Dedifferentiated amniotic fluid mesenchymal stem cell (primary cell): ENCODE data around the gene OR52B4.
"Not testable (repeated sequence)": the region's sequence is repeated elsewhere in the genome, so short reads cannot be mapped to it uniquely, and the experiment has no call there.

ENCODE experiments used
- DNase-seq: peaks from one replicate; pipeline ENCODE4 v3.0.0-alpha.2; 2016; ENCODE audit errors: extremely low spot score

Gene OR52B4

DNA sequence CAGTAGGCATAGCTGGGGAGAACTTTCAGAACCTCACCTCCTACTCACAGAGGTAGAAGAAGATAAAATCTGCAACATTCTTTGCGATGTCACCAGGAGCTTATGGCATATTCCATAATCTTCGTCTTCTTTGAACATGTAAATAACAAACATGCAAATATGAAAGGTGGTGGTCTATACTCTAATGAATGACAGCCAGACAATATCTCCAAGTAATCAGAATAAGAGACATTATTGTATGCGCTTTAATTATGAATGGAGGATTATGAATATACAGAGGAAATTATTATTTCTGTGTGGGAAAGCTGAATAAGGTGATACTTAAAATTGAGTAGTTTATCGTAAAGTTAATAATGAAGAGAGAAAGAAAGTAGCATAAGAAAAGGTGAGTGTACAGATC is at the start of gene OR52B4:
TSS of gene OR52B4 (minus strand) at position 101 of the 400 bp plus-strand sequence. CDS start at position 10, 91 bp downstream.
- no peak for DNase-seq

DNA sequence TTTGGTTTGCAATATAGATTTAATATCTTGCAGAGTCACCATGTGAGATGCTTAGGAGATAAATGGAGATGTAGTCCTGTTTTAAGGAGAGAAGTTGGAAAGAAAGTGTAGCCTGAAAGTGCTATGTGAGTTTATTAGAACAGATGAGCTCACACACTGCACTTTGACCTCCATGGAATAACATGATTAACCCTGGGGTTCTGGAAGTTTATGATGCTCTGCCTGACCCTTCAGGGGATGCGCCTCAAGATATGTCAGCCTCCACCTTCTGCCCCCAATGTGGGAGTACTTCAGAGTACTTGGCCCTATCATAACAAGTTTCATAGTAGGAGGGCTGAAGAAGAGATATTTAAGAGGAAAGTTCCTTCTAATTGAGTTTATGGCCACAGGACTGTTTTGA is 48.6 kb upstream of the OR52B4 start:
- DNase-seq, result no peak

DNA sequence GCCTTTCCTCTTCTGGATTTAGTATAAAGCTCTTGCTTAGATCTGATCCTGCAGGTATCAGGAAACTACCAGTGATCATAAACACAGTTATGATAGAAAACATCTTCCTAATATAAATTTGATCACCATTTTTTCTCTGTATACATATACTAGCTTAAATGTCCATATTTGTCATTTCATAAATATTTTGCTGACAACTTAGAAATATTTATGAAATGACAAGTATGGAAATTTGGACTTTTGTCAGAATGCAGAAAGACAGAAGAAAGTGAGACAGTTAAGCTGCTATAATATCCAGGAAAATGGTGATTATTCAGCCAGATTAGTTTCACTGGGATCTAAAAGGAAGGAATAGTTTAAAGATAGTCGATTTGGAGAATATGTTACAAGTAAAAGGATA is 48.1 kb upstream of the OR52B4 start:
- no peak for DNase-seq

DNA sequence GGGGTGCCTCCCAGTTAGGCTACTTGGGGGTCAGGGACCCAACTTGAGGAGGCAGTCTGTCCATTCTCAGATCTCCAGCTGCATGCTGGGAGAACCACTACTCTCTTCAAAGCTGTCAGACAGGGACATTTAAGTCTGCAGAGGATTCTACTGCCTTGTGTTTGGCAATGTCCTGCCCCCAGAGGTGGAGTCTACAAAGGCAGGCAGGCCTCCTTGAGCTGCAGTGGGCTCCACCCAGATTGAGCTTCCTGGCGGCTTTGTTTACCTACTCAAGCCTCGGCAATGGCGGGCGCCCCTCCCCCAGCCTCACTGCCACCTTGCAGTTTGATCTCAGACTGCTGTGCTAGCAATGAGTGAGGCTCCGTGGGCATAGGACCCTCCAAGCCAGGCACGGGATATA is 38.0 kb upstream of the OR52B4 start:
- DNase-seq, result not testable (repeated sequence)

DNA sequence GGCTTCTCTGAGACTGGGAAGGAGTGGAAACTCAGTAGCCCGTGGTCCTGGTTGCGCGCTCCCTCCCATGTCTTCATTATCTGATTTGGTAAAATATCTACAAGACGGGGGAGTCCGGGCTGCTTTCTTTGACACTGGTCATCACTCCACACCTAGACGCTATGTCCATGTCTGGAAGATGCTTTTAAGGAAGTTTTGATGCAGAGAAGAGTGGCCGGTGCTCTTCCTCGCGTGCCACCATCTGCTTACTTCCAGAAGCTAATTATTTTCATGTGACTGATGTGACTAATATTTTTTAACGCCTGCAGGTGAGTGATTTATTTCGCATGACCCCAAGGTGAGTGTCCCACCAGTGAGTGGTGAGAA is 25.7 kb upstream of the OR52B4 start:
- no peak for DNase-seq

DNA sequence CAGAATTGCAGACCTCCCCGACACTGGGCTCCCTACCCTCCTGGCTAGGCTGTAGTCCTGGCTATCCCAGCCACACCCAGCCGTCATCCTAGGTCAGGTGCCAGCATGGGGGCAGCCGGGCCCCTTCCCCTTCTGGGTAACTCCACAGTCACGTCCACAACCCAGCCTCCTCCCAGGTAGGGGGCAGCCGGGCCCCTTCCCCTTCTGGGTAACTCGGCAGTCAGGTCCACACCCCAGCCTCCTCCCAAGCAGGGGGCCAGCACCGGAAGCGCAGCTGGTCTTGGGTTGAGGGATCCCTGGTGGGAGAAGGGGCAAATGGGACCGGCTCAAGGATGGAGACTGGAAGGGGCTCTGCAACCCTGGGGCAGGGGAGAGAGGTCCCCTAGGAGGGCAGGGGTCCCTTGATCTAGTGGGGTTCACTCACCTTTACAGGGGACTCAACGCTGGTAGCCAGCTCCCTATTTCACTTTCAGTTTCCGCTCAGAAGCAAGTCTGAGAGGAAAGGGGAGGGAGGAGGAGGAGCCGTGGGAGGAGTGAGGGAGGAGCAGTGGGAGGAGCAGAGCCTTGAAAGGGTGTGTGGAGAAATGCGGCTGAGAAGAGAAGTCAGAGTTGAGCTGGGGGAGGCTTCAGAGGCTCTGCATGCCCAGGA is 25.1 kb upstream of the OR52B4 start, which contains the start of gene TRIM21:
TSS of gene TRIM21 (minus strand) at position 494 of the 649 bp plus-strand sequence. CDS start 3,293 bp downstream, outside the sequence.
- peak; percentile 84 for DNase-seq

DNA sequence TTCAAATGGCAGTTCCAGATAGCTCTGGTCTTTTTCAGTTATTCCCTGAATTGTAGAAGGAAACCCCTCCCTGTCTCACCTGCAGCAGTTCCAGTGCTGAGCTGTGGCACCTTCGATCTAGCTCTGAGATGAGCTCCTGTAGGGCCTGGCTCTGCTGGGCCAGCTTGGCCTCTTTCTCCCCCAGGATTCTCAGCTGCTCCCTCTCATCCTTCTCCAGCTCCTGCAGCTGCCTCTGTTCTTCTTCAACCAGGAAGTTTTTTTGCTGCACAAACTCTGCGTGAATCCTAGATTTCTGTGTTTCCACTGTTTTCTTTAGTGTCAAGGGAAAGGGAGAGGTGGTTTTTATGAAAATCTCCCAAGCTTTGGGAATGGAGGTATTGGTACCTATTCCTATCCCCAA is 20.0 kb upstream of the OR52B4 start:
- DNase-seq, result no peak

GRCh38 chr11:4385978-4386740 is 18.0 kb upstream of the OR52B4 start:
- no peak for DNase-seq

DNA sequence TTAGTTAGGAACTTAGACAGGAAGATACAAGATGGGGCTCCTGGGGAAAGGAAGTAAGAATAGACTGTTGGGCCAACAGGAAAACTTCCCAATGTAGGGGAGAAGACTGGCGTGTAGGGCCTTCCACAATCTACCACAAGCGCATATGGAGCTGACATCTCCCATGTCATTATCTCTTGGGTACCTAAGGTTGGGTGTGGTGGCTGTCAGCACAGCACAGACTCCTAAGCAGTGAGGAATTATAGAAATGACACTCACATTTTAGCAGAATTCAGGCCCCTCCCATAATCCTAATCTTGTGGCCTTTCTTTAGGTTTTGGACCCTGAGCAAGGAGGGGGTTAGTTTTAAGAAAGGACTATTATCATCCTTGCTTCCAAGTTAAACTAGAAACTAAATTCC is 13.7 kb upstream of the OR52B4 start:
- no peak for DNase-seq

DNA sequence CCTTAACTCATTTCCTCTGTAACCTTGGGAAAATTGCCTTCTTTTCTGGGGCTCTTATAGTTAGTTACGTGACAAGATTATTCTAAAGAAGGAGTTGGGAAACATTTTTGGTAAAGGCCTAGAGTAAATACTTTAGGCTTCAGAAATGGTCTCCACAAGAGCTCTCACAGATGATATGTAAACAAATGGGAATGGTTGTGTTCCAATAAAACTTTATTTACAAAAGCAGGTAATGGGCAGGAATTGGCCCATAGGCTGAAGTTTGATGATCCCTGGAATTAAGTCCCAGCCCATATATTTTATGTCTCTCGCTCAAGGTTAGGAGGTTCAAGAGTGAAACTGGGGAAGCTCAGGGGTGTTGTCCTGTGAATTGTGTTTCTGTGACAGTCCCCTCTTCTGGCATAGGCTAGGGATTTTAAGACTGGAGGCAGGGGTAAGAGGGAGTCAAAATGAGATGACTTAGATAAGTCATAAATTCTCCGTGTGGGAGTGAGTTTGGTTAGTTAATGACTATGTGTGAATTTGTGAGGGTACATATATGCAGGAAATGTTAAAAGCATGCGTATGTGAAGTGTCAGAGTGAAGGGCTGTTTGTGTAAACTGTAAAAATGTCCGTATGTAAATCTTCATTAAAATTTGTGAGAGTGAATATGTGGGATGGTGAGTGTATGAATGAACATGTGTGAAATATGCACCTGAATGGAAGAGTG is 7.4 kb upstream of the OR52B4 start:
- no peak for DNase-seq

- DNase-seq, result no peak
Observed at GRCh38 chr11:4370166-4370565, 2.0 kb upstream of the OR52B4 start.

DNA sequence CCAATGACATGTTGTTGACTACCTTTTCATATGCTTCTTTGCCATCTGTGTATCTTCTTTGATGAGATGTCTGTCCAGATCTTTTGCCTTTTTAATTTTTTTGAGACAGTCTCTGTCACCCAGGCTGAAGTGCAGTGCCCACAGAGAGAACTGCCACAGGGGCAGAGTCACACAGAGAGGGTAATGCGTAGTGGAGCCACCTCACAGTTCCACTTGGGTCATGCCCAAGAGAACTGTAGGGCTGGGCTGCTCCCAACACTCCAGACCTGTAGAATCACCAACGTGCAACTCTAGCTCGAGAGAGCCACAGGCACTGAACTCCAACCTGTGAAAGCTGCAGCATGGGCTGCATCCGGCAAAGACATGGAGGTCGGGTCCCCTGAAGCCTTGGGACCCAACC is 20.0 kb downstream of the OR52B4 start:
- not testable (repeated sequence) for DNase-seq

DNA sequence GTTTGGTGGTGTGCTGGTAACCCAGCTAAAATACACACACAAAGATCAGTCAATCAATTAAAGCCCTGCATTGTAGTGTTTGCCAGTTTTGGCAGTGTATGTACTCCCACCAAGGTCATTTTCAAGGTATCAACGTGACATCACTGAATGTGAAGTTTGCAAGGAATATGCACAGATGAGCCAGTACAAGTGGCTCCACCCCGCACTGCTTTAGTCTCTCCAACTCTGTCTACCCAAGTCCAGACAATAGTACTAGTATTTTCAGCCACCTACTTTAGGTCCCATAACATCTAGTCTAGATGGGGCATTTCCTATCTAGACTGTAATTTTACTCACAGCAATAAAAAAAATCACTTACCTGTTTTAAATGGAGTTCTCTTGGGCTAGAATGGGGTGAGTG is 22.8 kb downstream of the OR52B4 start:
- DNase-seq, result not testable (repeated sequence)

DNA sequence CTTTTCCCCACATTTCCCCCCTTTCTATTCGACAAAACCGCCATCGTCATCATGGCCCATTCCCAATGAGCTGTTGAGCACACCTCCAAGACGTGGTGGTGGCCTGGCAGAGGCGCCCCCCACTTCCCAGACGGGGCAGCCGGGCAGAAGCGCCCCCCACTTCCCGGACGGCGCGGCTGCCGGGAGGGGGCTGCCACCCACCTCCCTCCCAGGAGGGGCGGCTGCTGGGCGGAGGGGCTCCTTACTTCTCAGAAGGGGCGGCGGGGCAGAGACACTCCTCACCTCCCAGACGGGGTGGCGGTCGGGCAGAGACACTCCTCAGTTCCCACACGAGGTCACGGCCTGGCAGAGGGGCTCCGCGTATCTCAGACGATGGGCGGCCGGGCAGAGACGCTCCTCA is 33.8 kb downstream of the OR52B4 start:
- not testable (repeated sequence) for DNase-seq
